C4-2B (cell line): ENCODE results near the gene SORCS2.

Experiments used
- H3K27ac ChIP-seq: fragments of 450-650 bp; 2 replicates; pipeline ENCODE4 v1.5.1; 2017
- ZFX ChIP-seq: fragments of 450-650 bp; IDR thresholded peaks from 2 replicates; pipeline ENCODE4 v1.6.1; 2017
- TF ChIP-seq, protein P1 (sequence below): fragments of 450-650 bp; conservative IDR thresholded peaks from 2 replicates; pipeline ENCODE4 v1.5.1; 2017; ENCODE audit warnings: mild to moderate bottlenecking

Gene SORCS2

DNA sequence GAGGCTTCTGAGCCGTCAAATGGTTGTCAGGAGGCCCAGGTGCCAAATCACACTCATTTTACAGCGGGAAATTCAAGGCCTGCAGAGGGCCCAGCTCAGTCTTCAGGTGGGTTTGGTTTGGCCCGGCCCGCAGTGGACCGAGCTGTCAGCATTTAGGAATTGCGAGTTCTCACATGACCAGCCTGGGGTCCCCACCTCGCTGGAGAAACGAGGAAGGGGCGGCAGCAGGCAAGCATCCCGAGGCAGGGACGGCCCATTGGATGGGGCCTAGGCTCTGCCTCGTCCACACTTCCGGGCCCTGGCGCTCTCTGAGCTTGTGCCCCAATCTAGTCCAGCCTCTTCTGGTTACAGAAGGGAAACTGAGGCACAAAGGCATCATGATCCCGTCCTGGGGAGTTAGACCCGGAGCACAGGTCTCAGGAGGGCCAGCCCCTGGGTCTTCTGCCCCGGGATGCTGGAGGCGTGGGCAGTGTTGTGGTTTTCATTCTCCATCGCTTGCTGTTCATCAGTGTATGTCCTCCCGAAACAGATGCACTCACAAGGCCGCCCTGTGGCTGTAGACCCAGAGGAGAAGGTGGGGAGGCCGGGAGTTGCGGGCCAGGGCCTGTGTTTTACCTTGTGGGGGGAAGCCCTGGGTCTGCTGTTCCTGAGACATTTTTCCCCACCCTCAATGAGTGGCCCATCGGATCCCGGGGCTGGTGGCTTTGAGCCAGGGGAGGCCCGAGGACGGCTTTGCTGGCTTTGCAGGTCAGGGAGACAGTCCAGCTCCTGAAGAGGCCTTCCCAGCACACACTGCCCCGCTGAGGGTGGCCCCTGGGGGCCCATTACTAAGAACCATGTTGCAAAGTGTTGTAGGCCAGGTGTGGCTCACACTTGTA, 233.5 kb downstream of the SORCS2 start:
- H3K27ac ChIP-seq = no peak overlapping the region
- no peak for TF ChIP-seq ZFX
- TF ChIP-seq, protein P1, sequence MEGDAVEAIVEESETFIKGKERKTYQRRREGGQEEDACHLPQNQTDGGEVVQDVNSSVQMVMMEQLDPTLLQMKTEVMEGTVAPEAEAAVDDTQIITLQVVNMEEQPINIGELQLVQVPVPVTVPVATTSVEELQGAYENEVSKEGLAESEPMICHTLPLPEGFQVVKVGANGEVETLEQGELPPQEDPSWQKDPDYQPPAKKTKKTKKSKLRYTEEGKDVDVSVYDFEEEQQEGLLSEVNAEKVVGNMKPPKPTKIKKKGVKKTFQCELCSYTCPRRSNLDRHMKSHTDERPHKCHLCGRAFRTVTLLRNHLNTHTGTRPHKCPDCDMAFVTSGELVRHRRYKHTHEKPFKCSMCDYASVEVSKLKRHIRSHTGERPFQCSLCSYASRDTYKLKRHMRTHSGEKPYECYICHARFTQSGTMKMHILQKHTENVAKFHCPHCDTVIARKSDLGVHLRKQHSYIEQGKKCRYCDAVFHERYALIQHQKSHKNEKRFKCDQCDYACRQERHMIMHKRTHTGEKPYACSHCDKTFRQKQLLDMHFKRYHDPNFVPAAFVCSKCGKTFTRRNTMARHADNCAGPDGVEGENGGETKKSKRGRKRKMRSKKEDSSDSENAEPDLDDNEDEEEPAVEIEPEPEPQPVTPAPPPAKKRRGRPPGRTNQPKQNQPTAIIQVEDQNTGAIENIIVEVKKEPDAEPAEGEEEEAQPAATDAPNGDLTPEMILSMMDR = no peak

DNA sequence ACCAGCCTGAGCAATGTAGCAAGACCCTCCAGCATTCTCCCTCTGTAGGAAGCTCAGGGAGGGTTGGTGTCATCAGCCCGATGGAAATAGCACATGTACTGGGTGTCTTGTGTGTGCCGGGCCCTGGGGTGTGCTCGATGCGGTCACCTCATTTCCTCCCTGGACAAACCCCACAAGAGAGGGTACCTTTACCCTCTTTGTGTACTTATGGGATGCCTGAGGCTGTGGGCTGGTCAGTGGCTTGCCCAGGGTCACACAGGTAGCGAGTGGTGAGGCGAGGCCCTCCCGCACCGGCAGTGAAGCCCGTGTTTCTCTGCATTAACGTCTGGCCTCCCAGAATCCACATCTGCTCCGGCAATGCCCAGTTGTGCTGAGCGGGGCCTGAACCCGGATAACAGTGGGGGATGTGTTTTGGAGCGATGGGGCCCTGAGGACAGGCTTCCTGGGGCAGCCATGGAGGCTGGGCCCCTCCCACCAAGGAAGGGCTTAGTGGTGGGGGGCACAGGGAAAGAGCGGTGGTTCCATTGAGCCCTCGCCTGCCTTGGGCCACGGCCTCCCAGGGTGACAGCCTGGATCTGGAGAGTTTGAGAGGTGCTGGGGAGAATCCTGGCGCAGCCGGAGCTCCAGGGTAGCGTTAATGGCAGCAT, 234.3 kb downstream of the SORCS2 start:
- TF ChIP-seq, protein P1 = no peak
- no peak for TF ChIP-seq ZFX
- H3K27ac ChIP-seq = no peak overlapping the region

DNA sequence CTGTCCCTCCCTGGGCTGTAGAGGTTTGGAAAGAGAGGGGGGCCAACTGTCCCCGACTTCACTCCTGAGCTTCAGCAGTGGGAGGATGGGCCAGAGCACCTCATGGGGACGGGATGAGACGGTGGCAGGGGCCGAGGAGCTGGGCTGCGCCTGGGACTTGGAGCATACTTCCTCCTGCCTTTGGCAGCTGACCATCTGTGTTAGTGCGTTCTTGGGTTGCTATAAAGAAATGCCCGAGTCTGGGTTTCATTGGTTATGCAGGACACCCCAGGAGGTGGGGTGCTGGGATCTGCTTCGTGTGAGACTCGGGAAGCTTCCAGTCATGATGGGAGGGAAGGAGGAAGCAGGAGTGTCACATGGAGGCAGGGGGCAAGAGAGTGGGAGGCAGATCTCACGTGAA, 235.0 kb downstream of the SORCS2 start:
- H3K27ac ChIP-seq = no peak overlapping the region
- TF ChIP-seq, protein P1 = no peak
- no peak for TF ChIP-seq ZFX

DNA sequence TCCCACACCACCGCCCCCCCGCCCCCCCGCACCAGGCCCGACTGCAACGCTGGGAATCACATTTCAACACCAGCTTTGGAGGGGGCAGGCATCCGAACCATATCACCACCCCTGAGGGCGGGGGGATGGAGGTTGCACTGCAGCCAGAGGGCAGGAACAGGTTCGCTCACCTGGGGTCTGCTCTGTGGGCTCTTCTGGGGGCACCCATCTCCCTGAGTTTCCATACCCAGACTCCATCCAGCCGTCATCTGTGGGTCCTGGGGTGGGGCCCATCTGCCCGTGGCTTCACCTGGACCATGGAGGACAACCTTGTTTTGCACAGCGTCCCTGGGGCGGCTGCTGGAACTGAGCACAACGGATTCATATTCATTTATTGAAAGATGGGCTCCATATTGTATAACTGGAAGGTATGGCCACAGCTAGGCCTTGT, 235.5 kb downstream of the SORCS2 start:
- no peak overlapping the region for H3K27ac ChIP-seq
- TF ChIP-seq, protein P1 = no peak
- TF ChIP-seq ZFX = no peak

DNA sequence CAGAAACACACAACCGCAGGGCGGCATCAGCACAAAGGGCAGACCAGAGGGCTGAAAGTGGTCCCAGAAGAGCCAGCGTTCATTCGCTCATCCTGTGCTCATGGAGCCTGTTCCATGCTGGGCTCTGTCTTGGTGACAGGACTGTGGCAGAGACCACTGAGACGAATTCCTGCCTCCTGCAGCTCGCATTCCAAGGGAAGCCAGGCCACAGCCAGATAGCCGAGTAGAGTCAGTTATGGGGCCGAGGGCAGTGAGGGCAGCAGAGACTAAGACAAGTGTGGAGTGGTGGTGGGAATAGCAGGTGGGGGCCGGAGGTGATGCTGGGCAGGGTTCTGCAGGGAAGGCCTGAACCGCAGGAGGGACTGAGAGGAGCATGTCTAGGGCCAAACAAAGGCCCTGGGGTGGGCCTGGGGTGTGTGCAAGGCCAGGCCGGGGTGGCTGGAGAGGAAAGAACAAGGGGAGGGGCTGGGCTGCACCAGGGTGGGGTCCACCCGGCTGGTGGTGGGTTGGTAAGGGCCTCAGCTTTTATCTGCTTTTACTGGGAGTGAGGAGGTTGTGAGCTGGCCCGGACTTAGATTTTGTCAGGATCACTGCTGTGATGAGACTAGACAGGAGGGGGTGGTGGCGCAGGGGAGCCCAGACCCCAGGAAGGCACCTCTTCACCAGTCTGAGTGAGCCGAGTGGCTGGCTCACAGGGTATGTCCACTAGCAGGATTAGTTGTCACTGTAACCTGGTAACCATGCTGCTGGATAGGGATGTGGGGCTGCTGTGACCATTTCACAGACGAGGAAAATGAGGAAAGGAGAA, 236.1 kb downstream of the SORCS2 start:
- TF ChIP-seq, protein P1 = no peak
- no peak for TF ChIP-seq ZFX
- H3K27ac ChIP-seq = no peak overlapping the region

DNA sequence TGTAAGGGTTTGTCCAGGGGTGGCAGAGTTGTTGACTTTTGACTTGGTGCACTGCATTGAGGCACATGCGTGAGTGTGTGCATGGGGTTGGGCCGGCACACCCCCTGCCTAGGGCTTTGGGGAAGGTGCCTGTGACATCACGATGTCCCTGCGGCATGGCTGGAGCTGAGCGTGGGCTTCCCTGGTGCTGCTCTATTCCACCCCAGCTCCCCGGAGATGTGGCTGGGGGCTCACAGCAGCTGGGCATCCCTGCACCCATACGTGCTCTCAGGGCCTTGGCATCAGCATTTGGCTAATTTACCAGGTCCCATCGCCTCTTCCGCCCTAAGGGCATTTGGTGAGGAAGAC, 236.7 kb downstream of the SORCS2 start:
- H3K27ac ChIP-seq = no peak overlapping the region
- TF ChIP-seq, protein P1 = no peak
- TF ChIP-seq ZFX = no peak
